HepG2 (cell line): ENCODE measurements around the gene HOXA9. TPM values are rescaled to one million over a fixed set of nuclear protein-coding genes. Genes with fewer than 3 reads are reported as not detected.

Source experiments
- ATAC-seq: fragments of 200-7000 bp; cut with Tn5 transposase; 3 replicates; pipeline ENCODE4 v1.9.1; 2020; ENCODE audit warnings: mild to moderate bottlenecking, moderate library complexity
- BruUV-seq: library from RNA; stranded (reverse); fragments of 400-500 nt; replicated peaks from 2 replicates; lab custom pipeline; 2021; lab: Mats Ljungman, UMichigan
- CTCF ChIA-PET: fragments of 300-600 bp; formaldehyde crosslinking; extraction: SDS; loops from one replicate; lab custom pipeline; 2021; ENCODE audit warnings: low total read pairs, inconsistent platforms, low intra/inter-chr PET ratio; lab: Yijun Ruan, JAX
- POLR2A ChIA-PET: fragments of 350-600 bp; sonication (Branson Sonifier 250); formaldehyde crosslinking; loops from one replicate; lab custom pipeline; 2020; ENCODE audit warnings: antibody characterized with exemption, inconsistent platforms; lab: Yijun Ruan, JAX
- DNase-seq: peaks from one replicate; pipeline ENCODE4 v3.0.0-alpha.2; 2015; ENCODE audit warnings: low spot score
- FAIRE-seq: peaks from 3 replicates; lab custom pipeline; 2011; peaks lifted over from hg19 to GRCh38; lab: Jason Lieb, UNC
- H2AFZ ChIP-seq: one replicate; pipeline ENCODE4 v1.6.1; 2011; ENCODE audit warnings: low read length, inconsistent platforms
- H3K27ac ChIP-seq: fragments of 300-600 bp; 3 replicates; pipeline ENCODE4 v1.8.0; 2011; ENCODE audit warnings: mixed run types, mild to moderate bottlenecking, mixed read lengths, low read length, inconsistent platforms; ENCODE audit not compliant: insufficient read depth; ENCODE audit errors: extremely low read length
- H3K27me3 ChIP-seq, 2 experiments: fragments of 200-600 bp in 1 of 2; 2 replicates in 1 of 2; 3 replicates in 1 of 2; pipeline versions ENCODE4 v1.6.0 to v1.8.0; 2011; ENCODE audit warnings: low read length in 2 of 2, mild to moderate bottlenecking in 2 of 2, moderate library complexity in 2 of 2, inconsistent platforms in 1 of 2; ENCODE audit not compliant: insufficient read depth in 2 of 2, control insufficient read depth in 1 of 2
- H3K36me3 ChIP-seq, 2 experiments: fragments of 200-600 bp in 1 of 2; replicated peaks in 1 of 2; 2 replicates in 1 of 2; 3 replicates in 1 of 2; pipeline versions ENCODE4 v1.5.1 to v1.8.0; 2011; ENCODE audit warnings: low read length in 2 of 2, inconsistent platforms in 1 of 2; ENCODE audit not compliant: insufficient read depth in 2 of 2, control insufficient read depth in 1 of 2
- H3K4me1 ChIP-seq: 2 replicates; pipeline ENCODE4 v1.5.1; 2012; ENCODE audit warnings: low read length, inconsistent platforms; ENCODE audit not compliant: insufficient read depth
- H3K4me2 ChIP-seq: 2 replicates; pipeline ENCODE4 v1.6.0; 2011; ENCODE audit warnings: low read depth, low read length, inconsistent platforms
- H3K4me3 ChIP-seq, 3 experiments: fragments of 200-600 bp in 1 of 3; sonication (generic), shearing (Covaris generic) in 1 of 3; replicated peaks in 1 of 3; 2 replicates each; pipeline ENCODE4 v1.5.1; 2011 to 2016; ENCODE audit warnings: low read length in 3 of 3, inconsistent platforms in 2 of 3, low read depth in 2 of 3, mild to moderate bottlenecking in 2 of 3, control low read depth in 1 of 3, mixed read lengths in 1 of 3; ENCODE audit not compliant: insufficient read depth in 1 of 3
- H3K79me2 ChIP-seq: one replicate; pipeline ENCODE4 v1.6.1; 2011; ENCODE audit warnings: low read length, inconsistent platforms; ENCODE audit not compliant: insufficient read depth
- H3K9ac ChIP-seq: 2 replicates; pipeline ENCODE4 v1.6.0; 2011; ENCODE audit warnings: mild to moderate bottlenecking, low read depth, low read length, inconsistent platforms; ENCODE audit not compliant: insufficient read depth
- H3K9me3 ChIP-seq: 2 replicates; pipeline ENCODE4 v1.5.1; 2012; ENCODE audit warnings: mild to moderate bottlenecking, low read length
- H4K20me1 ChIP-seq: 2 replicates; pipeline ENCODE4 v1.6.0; 2011; ENCODE audit warnings: inconsistent platforms, mild to moderate bottlenecking, low read length, moderate library complexity; ENCODE audit not compliant: insufficient read depth
- HHEX ChIP-seq: IDR thresholded peaks from 2 replicates; pipeline ENCODE4 v1.6.1; 2016; ENCODE audit warnings: control low read depth
- HIVEP1 ChIP-seq: sonication (generic); formaldehyde crosslinking; IDR thresholded peaks from 2 replicates; pipeline ENCODE4 v1.4.0; 2020; ENCODE audit warnings: mild to moderate bottlenecking, missing genetic modification reagents
- HOXD1 ChIP-seq: sonication (generic); formaldehyde crosslinking; IDR thresholded peaks from 2 replicates; pipeline ENCODE4 v1.5.0; 2020; ENCODE audit warnings: missing genetic modification reagents
- MIER2 ChIP-seq: IDR thresholded peaks from 2 replicates; pipeline ENCODE4 v1.6.1; 2016; ENCODE audit warnings: missing biosample characterization, missing genetic modification reagents
- MTF1 ChIP-seq: sonication (generic); formaldehyde crosslinking; IDR thresholded peaks from 2 replicates; pipeline ENCODE4 v1.5.0; 2020; ENCODE audit warnings: missing genetic modification reagents
- NCOA5 ChIP-seq: sonication (generic); formaldehyde crosslinking; IDR thresholded peaks from 2 replicates; pipeline ENCODE4 v1.4.0; 2020; ENCODE audit warnings: missing genetic modification reagents
- NFYB ChIP-seq: sonication (generic); formaldehyde crosslinking; IDR thresholded peaks from 2 replicates; pipeline ENCODE4 v1.4.0; 2020; ENCODE audit warnings: missing genetic modification reagents
- NR2C2 ChIP-seq: sonication (generic); formaldehyde crosslinking; IDR thresholded peaks from 2 replicates; pipeline ENCODE4 v1.4.0; 2020; ENCODE audit warnings: missing genetic modification reagents, mild to moderate bottlenecking, moderate library complexity, borderline replicate concordance
- REXO4 ChIP-seq: sonication (generic); formaldehyde crosslinking; IDR thresholded peaks from 2 replicates; pipeline ENCODE4 v1.8.0; 2022; ENCODE audit warnings: missing genetic modification reagents, mild to moderate bottlenecking, borderline replicate concordance
- RORA ChIP-seq: sonication (generic); formaldehyde crosslinking; IDR thresholded peaks from 2 replicates; pipeline ENCODE4 v1.5.0; 2020; ENCODE audit warnings: mild to moderate bottlenecking, missing genetic modification reagents, moderate library complexity
- SOX6 ChIP-seq, 2 experiments: fragments of 450-650 bp in 1 of 2; sonication (generic) in 1 of 2; formaldehyde crosslinking in 1 of 2; IDR thresholded peaks; 2 replicates each; pipeline versions ENCODE4 v1.4.0 to v1.6.1; 2017 to 2020; ENCODE audit warnings: antibody characterized with exemption in 1 of 2, mild to moderate bottlenecking in 1 of 2, missing genetic modification reagents in 1 of 2
- ZNF264 ChIP-seq: sonication (generic); formaldehyde crosslinking; IDR thresholded peaks from 2 replicates; pipeline ENCODE4 v1.4.0; 2020; ENCODE audit warnings: missing genetic modification reagents
- ZNF569 ChIP-seq: sonication (generic); formaldehyde crosslinking; IDR thresholded peaks from 2 replicates; pipeline ENCODE4 v1.5.0; 2020; ENCODE audit warnings: mild to moderate bottlenecking, missing genetic modification reagents, moderate library complexity, borderline replicate concordance
- ZNF607 ChIP-seq: sonication (generic); formaldehyde crosslinking; IDR thresholded peaks from 2 replicates; pipeline ENCODE4 v1.5.1; 2020; ENCODE audit warnings: missing genetic modification reagents, mild to moderate bottlenecking, borderline replicate concordance
- ZNF776 ChIP-seq: sonication (generic); formaldehyde crosslinking; IDR thresholded peaks from 2 replicates; pipeline ENCODE4 v1.4.0; 2020; ENCODE audit warnings: mild to moderate bottlenecking, missing genetic modification reagents
- ZNF788 ChIP-seq: sonication (generic); formaldehyde crosslinking; IDR thresholded peaks from 2 replicates; pipeline ENCODE4 v1.5.0; 2020; ENCODE audit warnings: mild to moderate bottlenecking, missing genetic modification reagents, borderline replicate concordance
- WGBS: methylation state at CpG from one replicate; pipeline ENCODE4 v1.1.6; 2017; ENCODE audit warnings: low lambda C conversion rate; 5-methylcytosine and 5-hydroxymethylcytosine counted together
- in situ Hi-C: cut with HindIII; loops from 2 replicates; pipeline ENCODE4 v1.10.0; 2017; ENCODE audit warnings: low pct_unique_long_range_greater_than_20kb; ENCODE audit not compliant: extremely low pct_ligation_motif_present
- intact Hi-C: fragments of 100-400 bp; cut with micrococcal nuclease; formaldehyde crosslinking; loops from one replicate; pipeline ENCODE4 v1.10.0; 2022; ENCODE audit not compliant: unreplicated experiment
- polyA plus RNA-seq, 8 experiments: library from polyadenylated mRNA; depleted of rRNA in 3 of 8; stranded (reverse) in 7 of 8; unstranded in 1 of 8; fragments of >200 nt; fragmentation: Illumina TruSeq in 4 of 8; extraction: Trizol in 4 of 8; gene quantifications; 2 replicates each; pipeline versions ENCODE4 v1.2.1 to v1.2.3, GENCODE V29; 2011 to 2016; ENCODE audit warnings: low read depth in 4 of 8, missing spikeins in 1 of 8, mixed read lengths in 1 of 8; ENCODE audit not compliant: insufficient read depth in 1 of 8
- total RNA-seq, 5 experiments: library from RNA; depleted of rRNA; stranded (reverse); fragments of >200 nt; fragmentation: Illumina TruSeq; extraction: Trizol; gene quantifications; 2 replicates each; pipeline ENCODE4 v1.2.3, GENCODE V29; 2016; ENCODE audit warnings: low read depth in 1 of 5
- TF ChIP-seq, protein P1 (sequence below): sonication (generic); formaldehyde crosslinking; IDR thresholded peaks from 2 replicates; pipeline ENCODE4 v1.4.0; 2020; ENCODE audit warnings: missing genetic modification reagents
- TF ChIP-seq, protein P2 (sequence below): IDR thresholded peaks from 2 replicates; pipeline ENCODE4 v1.6.1; 2016; ENCODE audit warnings: missing biosample characterization, missing genetic modification reagents, low read depth
- TF ChIP-seq, protein P3 (sequence below): IDR thresholded peaks from 2 replicates; pipeline ENCODE4 v1.6.1; 2016
- TF ChIP-seq, protein P4 (sequence below): sonication (generic); formaldehyde crosslinking; IDR thresholded peaks from 2 replicates; pipeline ENCODE4 v1.4.0; 2020; ENCODE audit warnings: missing genetic modification reagents

Gene HOXA9
- total and polyA plus RNA-seq, 2 of the 13 experiments (the other 11 are each of a cell fraction or from before 2014, with no cell fraction given) = not detected

DNA sequence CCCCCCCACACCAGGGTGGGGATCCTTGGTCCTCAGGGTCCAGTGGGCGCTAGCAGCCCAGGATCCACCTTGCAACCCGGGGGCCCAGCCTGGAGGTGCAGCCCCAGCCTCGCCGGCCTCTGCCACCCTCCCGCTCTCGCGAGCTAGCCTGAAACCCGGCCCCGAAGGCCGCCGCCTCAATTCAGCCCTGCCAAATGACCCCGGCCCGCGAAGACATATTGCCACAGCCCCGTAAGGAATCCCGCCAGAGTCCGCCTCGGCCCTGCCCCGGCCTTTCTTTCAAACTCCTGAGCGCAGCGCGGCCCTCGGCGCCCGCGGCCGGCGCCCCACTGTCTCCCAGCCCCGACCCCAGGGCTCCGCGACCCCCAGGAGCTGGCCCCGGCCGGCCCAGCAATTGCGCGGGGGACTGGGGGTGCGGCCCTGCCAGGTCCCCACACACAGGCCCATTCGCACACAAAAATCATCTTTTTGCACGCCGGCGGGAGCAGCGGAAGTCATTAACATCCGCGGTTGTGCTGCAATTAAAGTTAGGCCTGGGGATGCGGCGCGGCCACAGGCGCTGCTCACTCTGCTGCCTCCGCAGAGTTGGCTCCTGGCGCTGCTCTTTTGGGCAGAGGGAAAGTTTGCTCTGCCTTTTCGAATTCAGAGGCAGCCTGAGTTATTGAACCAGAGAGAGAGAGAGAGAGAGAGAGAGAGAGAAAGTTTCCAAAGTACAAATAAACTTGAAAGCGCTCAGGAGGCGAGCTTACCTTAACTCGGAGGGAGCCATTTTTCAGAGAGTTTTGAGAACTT, 25.8 kb downstream of the HOXA9 start (continued):
- TF ChIP-seq, protein P1, sequence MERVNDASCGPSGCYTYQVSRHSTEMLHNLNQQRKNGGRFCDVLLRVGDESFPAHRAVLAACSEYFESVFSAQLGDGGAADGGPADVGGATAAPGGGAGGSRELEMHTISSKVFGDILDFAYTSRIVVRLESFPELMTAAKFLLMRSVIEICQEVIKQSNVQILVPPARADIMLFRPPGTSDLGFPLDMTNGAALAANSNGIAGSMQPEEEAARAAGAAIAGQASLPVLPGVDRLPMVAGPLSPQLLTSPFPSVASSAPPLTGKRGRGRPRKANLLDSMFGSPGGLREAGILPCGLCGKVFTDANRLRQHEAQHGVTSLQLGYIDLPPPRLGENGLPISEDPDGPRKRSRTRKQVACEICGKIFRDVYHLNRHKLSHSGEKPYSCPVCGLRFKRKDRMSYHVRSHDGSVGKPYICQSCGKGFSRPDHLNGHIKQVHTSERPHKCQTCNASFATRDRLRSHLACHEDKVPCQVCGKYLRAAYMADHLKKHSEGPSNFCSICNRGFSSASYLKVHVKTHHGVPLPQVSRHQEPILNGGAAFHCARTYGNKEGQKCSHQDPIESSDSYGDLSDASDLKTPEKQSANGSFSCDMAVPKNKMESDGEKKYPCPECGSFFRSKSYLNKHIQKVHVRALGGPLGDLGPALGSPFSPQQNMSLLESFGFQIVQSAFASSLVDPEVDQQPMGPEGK = no peak
- TF ChIP-seq REXO4 (CRISPR knock-in tag) (no peak), ZNF788 (CRISPR knock-in tag) (no peak), SOX6 (IDR thresholded peaks at IDR 0.05) (no peak), SOX6 (CRISPR knock-in tag; IDR thresholded peaks at IDR 0.05) (no peak), ZNF569 (CRISPR knock-in tag) (no peak), HHEX (CRISPR knock-in tag) (no peak), NCOA5 (CRISPR knock-in tag) (no peak), HOXD1 (no peak)
- TF ChIP-seq, protein P2, sequence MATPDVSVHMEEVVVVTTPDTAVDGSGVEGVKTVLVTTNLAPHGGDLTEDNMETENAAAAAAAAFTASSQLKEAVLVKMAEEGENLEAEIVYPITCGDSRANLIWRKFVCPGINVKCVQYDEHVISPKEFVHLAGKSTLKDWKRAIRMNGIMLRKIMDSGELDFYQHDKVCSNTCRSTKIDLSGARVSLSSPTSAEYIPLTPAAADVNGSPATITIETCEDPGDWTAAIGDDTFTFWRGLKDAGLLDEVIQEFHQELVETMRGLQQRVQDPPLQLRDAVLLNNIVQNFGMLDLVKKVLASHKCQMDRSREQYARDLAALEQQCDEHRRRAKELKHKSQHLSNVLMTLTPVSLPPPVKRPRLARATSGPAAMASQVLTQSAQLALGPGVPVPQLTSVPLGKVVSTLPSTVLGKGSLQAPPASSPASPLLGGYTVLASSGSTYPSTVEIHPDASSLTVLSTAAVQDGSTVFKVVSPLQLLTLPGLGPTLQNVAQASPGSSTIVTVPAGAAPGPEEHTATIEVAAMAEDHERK = no peak
- TF ChIP-seq, all 625 proteins: peak for 0

DNA sequence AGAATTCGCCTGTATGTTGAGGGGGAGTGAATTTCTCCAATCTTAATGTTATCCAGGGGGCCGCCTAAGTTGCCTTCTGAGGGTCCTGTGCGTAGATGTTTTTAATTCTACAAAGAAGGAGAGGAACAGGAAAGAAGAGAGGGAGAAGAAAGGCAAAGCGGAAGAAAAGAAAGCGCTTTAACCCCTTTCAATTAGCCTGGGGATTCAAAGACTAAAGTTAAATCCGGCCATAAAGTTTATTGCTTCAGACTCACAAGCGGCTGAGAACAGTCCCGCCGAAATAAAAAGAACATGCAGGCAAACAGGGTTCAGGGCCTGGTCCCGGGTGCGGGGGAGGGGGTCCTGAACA, 26.4 kb downstream of the HOXA9 start:
- Histone ChIP-seq H3K27ac (no peak overlapping the region), H3K4me1 (peaks cover 40% of the 10 kb centered on the region), H3K27me3 (no peaks in the 10 kb centered on the region), H4K20me1 (no peaks in the 10 kb centered on the region), H3K79me2 (no peaks in the 10 kb centered on the region), H3K4me3 (no peak overlapping the region), H3K9ac (no peak overlapping the region), H3K4me2 (no peak overlapping the region), H2AFZ (no peak overlapping the region), H3K9me3 (no peaks in the 10 kb centered on the region), H3K36me3 (no peaks in the 10 kb centered on the region)
- in situ Hi-C loops (no loop called here), intact Hi-C loops (no loop called here)
- ChIA-PET POLR2A (no interaction called here), CTCF (no interaction called here)
- WGBS = 94% methylated on average over 11 of the region's 11 CpGs
- DNase-seq (no peak), ATAC-seq (no peak), FAIRE-seq (no peak)
- BruUV-seq = no TSS peak
- TF ChIP-seq RORA (CRISPR knock-in tag) (no peak), NFYB (CRISPR knock-in tag) (no peak), ZNF776 (CRISPR knock-in tag) (no peak), ZNF264 (CRISPR knock-in tag) (no peak), MIER2 (no peak), HIVEP1 (CRISPR knock-in tag) (no peak), MTF1 (CRISPR knock-in tag) (no peak), NR2C2 (CRISPR knock-in tag) (no peak), ZNF607 (CRISPR knock-in tag) (no peak)
- TF ChIP-seq, protein P3, sequence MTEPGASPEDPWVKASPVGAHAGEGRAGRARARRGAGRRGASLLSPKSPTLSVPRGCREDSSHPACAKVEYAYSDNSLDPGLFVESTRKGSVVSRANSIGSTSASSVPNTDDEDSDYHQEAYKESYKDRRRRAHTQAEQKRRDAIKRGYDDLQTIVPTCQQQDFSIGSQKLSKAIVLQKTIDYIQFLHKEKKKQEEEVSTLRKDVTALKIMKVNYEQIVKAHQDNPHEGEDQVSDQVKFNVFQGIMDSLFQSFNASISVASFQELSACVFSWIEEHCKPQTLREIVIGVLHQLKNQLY (CRISPR knock-in tag) = no peak
- TF ChIP-seq, protein P4, sequence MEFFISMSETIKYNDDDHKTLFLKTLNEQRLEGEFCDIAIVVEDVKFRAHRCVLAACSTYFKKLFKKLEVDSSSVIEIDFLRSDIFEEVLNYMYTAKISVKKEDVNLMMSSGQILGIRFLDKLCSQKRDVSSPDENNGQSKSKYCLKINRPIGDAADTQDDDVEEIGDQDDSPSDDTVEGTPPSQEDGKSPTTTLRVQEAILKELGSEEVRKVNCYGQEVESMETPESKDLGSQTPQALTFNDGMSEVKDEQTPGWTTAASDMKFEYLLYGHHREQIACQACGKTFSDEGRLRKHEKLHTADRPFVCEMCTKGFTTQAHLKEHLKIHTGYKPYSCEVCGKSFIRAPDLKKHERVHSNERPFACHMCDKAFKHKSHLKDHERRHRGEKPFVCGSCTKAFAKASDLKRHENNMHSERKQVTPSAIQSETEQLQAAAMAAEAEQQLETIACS = no peak
